CD4-positive, alpha-beta T cell treated with Interleukin-6 at 100 ng/mL for 8 hours (primary cell): ENCODE data around the gene FPR1.
"Not testable (repeated sequence)": the region's sequence is repeated elsewhere in the genome, so short reads cannot be mapped to it uniquely, and the experiment has no call there.

Experiments
- DNase-seq: peaks from one replicate; pipeline ENCODE4 v3.0.0-alpha.2; 2020; ENCODE audit warnings: mixed read lengths, low spot score

FPR1 gene

DNA sequence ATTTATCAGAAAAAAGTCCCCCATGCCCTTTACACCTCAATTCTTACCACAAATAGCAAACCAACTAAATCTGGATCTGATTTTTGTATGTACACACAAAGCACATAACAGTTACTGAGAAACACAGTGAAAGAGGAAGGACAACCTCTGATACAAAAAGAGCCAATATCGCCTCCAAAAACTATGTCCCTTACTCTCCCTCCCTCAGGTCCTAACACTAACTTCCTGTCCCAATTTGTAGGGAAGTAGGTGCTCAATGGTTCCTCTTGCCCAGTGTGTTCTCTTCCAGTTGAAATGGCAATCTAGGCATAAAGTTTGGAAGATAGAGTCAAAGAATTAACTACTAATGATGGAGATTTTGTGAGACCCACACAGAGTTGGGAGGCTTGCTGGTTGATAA lies 27.5 kb upstream of the FPR1 start:
- no peak for DNase-seq

DNA sequence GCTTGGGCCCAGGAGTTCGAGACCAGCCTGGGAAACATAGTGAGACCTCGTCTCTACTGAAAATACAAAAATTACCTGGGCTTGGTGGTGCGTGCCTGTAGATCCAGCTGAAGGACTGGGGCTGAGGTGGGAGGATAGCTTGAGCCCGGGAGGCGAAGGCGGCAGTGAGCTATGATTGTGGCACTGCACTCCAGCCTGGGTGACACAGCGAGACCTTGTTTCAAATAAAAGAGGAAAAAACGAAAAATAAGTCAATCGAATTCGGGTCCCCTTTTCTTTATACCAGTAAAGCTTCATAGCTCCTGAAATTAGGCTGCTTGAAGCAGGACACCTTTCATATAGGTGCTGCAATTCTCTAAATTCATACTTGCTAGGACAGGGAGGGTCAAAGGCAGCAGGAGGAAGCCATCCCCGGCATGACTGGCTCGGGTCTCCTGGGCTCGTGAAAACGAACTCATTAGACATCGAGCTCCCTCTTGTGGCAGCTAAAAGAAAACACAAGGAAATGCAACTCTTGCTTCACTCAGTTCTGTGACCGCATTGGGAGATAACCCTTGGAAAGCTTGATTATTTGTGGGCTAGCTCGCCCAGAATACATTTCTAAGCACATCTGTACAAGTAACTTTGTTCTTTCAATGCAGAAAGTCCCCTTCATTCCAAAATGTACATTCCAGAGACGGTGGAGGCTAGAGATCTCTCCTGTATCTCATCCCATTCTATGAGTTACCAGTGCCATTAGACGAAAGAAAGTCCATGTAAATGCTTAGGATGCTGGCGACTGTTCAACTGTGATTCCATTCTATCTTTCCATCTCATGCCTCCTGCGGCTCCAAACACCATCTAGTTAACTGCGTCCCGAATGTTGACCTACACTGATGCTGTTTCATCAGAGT lies 26.1 kb upstream of the FPR1 start:
- peak; percentile 46 for DNase-seq

DNA sequence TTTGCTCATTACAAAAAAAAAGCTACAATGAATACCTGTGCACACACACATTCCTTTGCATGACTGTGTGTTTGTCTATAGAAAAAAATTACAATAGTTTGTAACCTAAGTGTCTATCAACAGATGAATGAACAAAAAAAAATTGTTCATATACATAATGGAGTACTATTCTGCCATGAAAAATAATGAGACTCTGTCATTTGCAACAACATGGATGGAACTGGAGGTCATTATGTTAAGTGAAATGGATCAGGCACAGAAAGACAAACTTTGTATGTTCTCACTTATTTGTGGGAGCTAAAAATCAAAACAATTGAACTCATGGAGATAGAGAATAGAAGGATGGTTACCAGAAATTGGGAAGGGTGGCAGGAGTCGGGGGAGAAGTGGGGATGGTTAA lies 24.9 kb upstream of the FPR1 start:
- not testable (repeated sequence) for DNase-seq

DNA sequence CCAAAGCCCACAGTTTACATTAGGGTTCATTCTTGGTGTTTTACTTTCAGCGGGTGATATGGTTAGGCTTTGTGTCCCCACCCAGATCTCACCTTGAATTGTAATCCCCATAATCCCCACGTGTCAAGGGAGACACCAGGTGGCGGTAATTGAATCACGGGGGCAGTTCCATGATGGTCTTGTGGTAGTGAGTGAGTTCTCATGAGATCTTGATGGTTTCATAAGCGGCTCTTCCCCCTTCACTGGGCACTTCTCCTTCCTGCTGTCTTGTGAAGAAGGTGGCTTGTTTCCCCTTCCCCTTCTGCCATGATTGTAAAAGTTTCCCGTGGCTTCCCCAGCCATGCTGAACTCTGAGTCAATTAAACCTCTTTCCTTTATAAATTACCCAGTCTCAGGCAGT lies 21.3 kb upstream of the FPR1 start:
- no peak for DNase-seq

DNA sequence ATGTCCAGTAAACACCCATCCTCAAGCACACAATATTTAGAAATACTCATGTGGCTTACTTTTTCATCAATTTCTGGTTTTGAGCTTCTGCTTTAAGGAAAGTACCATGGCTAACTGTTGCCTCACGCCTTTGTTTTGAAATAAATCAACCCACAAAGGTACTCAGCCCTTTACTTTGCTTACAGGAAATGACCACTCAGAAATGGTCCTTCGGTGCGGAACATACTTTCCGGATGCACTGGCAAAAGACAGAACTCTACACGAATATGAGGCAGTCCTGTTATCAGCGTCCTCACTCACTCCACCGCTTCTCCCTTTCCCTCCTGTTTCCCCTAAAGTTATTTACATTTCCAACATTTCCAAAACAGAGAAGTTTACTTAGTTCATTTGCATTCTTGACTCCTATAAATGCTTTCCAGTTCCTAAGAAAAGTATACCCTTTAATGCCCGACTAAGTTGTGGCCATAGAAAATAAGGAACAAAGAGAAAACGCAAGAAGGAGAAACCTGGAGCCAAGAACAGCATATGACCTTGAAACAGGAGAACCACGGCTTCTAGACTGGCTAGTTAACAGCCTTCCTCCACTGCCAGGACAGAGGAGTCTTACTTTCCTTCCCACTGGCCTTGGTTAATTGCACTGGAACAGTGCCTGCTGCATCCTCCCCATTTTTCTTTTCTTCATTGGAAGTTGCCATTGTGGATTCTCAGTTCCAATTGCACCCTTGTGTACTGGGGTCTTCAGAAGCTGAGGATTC lies 19.9 kb upstream of the FPR1 start:
- DNase-seq, result no peak

DNA sequence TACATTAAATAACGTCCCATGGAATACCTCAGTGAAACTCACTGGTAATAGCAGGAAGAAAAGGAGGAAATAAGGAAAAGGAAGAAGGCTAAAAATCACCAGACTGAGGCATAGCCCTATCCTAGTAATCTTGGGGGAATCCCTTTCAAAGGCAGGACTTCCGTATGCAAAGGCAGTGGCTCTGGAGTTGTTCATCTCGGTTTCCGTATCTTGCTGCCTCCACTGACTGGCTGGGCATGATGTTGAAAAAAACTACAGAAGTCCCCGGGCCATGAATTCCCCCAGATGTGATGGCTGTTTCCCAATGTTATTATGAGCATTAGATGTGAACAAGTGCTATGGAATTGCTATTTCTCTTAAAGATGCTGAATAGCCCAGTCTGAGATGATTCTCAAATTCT lies 14.8 kb upstream of the FPR1 start:
- DNase-seq, result no peak

DNA sequence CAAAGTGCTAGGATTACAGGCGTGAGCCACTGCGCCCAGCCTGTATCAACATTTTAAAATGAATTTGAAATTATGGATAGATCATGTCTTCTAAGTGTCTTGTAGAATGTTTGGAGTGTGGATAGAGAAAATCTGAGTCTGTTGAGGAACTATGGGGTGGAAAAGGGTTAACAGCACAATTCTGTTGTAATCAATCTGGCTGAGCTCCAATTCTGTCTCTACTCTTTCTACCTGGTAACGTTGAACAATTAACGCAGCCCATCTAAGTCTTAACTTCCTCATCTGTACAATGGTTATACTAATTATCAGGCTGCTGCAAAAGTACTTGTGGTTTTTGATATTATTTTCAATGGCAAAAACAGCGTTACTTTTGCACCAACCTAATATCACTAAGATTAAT lies 13.4 kb upstream of the FPR1 start:
- DNase-seq, result no peak

DNA sequence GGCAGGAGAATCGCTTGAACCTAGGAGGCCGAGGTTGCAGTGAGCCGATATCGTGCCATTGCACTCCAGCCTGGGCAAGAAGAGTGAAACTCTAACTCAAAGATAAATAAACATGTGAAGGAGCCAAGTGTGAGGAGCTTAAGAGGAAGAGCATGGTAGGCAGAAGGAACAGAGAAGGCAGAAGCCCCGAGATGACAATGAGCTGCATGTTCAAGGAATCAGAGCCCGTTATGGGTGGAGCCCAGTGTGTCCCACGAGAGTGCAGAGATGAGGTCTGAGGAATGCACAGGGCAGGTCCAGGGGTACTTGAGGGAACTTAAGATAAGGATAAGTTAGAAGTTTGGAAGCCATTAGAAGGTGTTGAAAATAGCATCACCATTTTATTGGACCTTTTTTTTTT lies 10.0 kb upstream of the FPR1 start:
- no peak for DNase-seq

DNA sequence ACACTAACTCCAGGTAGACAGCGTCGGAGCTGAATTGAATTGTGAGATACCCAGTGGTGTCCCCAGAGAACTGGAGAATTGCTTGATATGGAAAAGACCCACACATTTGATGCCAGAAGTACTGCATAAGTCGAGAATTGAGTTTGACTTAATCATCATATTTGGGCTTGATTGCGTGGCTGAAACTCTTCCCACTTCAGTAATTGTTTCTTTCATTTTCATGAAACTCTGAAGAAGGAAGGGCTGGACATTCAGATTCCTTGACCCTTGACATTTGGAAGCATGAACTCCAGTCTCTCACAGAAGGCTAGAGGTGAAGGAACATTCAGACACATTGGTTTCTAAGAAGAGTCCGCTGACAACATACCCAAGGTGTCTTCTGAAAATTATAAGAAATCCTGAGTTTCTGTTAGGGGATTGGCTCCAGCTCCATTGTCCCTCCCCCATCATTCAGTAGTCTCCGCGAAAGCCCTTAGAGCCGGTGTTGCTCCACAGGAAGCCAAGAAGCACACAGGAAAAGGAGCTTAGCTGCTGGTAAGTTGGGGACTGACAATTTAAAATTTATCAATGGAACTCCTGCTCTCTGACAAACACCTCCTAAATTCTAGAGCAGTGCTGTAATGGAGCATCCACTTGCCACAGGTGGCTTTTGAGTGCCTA lies 9.1 kb upstream of the FPR1 start, which contains the start of gene FPR2:
Gene FPR2, plus strand, starts transcription at position 484 of the 660 bp plus-strand sequence. CDS start 7,479 bp downstream, outside the sequence.
- DNase-seq, result no peak

DNA sequence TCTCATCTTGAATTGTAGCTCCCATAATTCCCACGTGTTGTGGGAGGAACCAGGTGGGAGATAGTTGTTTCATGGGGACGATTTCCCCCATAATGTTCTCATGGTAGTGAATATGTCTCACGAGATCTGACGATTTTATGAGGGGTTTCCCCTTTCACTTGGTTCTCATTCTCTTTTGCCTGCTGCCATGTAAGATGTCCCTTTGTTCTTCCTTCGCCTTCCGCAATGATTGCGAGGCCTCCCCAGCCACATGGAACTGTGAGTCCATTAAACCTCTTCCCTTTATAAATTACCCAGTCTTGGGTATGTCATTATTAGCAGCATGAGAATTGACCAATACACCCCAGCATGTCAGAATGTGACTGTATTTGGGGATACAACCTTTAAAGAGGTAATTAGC lies 3.9 kb upstream of the FPR1 start:
- DNase-seq, result no peak

DNA sequence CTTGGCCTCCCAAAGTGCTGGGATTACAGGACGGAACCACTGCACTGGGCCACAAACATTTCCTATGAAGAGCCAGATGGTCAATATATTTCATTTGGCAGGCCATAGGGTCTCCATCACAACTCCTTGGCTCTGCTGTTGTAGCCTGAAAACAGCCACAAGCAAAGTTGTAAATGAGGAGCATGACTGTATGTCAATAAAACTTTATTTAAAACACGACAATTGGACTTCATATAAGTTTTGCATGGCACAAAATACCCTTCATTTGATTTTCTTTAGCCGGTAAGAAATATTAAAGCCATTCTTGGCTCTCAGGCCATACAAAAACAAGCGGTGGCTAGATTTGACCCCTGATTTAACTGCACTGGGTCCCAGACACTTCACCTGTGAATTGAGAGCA lies 3.1 kb upstream of the FPR1 start:
- no peak for DNase-seq

DNA sequence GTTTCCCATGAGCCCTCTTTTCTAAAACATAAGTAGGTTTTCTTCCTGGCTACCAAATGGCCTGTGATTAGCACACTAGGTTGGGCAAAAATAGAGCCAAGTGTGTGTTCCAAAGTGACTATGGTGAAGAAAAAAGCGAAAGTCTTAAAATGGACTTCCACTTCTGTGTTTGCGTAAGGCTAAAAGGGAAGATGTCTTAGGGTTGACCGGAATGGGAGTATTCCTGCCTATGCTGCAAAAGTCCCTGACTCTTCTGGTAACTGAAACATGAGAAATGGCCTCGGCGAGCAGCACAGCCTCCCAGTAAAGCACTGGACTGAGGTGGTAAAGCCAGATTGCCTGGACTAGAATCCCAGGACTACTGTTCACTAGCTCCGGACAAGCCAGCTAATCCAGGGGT lies 2.4 kb upstream of the FPR1 start:
- no peak for DNase-seq

DNA sequence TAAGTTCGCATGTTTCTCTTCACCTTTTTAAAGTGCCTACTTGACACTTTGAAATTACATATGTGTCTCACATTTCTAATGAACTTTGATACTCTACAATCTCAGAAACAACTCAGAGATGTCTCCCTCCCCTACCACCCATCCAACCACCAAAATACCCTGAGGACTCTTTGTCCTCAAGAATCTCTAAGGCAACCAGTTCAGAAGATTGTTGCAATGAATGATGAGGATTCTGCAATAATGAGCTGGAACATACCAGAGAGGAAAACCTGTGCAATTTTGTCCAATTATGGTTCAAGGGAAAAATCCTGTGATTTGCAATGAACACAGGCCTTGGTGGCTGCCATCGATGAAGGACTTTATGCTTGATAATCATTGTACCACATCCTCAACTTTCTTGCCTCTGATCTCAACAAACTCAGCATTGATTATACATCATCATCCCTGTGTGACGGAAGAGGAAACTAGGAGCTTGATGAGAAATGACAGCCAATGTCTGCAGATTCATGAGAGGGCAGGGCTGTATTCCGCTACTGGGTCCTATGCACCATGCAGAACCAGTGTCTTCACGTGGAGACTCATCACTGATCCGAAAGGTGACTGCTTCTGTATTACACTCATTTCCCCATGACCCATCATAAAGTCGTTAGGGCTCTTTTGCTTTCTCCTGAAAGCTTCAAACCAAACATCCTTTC lies 1.1 kb downstream of the FPR1 start:
- DNase-seq, result no peak

DNA sequence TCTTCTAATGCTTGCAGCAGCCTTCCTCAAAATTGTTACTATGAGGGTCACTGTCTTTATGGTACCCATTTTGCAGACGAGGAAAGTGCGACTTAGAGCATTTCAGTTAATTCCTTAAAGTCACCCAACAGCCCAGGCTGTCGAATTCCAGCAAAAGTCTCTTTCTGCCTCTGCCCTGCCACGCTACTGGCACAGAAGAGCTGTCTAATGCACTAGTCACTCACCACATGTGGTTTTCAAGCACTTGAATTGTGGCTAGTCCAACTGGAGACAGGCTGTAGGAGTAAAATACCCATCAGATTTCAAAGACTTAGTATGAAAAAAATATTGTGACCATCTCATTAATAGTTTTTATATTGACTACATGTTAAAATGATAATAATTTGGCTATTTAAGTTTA lies 1.7 kb downstream of the FPR1 start:
- no peak for DNase-seq

DNA sequence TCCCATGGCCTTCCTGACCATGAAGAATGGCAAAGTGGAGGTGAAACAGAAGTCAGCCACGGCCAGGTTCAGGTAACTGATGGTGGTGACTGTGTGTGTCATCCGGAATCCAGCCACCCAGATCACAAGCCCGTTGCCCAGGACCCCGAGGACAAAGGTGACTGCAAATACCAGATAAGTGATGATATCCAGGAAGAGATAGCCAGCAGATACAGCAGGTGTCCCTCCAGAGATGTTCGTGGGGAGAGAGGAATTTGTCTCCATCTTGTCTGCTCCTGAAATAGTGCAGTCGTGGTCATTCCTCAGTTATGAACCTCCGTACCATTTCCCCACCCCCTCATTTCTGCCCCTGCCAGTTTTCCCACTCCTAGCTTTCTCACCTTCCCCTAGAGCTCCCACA lies 4.9 kb downstream of the FPR1 start:
- no peak for DNase-seq

DNA sequence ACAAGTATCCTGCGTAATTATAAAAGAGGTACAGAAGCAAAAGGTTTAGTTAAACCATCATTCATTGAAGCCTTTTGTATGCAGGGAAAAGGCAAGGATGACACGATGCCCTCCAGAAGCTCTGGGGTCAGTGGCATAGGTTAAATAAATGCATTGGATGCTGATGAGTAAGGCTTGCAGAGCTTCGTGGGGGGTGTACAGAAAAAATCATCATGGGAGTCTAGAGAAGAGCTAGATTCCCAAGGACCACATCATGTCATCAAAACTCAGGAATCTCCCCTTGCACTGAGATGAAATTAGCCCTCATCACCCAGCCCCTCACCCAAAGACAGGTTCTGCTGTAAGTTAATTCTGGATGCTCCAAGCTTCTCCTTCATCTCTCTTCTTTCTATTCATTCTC lies 8.3 kb downstream of the FPR1 start:
- DNase-seq, result no peak

DNA sequence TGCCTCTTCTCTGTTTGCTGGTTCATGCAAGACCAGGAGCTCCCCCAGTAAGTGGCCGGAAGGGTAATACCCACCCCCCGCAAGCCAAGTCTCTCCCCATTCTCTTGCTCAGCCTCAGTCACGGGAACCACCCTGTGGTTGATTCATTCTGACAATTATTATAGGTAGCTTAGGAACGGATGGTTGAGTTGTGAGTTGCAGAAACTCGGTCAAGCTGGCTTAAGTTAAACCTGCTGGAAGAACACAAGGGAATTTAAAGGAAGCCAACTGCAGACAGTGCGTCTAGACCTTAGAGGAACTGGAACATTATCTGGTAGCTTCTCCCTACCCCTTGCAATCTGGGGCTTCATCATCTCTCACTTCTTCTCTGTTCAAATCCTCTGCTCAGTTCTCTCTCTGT lies 8.9 kb downstream of the FPR1 start:
- DNase-seq, result no peak

DNA sequence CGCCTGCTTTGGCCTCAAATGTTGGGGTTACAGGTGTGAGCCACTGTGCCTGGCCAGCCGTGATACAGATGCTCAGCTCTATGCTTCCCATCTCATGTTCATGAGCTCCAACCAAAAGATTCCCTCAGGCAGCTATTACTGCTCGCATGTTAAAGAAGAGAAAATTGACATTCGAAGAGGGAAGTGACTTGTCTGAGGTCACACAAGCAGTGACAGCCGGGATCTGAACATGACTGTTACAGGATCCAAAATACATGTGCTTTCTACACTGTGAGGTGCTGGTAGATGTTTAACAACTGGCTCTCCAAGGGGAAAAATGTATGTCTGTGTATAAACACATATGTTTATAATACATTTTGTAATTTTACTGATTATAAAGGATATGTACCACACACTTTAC lies 11.3 kb downstream of the FPR1 start:
- no peak for DNase-seq

DNA sequence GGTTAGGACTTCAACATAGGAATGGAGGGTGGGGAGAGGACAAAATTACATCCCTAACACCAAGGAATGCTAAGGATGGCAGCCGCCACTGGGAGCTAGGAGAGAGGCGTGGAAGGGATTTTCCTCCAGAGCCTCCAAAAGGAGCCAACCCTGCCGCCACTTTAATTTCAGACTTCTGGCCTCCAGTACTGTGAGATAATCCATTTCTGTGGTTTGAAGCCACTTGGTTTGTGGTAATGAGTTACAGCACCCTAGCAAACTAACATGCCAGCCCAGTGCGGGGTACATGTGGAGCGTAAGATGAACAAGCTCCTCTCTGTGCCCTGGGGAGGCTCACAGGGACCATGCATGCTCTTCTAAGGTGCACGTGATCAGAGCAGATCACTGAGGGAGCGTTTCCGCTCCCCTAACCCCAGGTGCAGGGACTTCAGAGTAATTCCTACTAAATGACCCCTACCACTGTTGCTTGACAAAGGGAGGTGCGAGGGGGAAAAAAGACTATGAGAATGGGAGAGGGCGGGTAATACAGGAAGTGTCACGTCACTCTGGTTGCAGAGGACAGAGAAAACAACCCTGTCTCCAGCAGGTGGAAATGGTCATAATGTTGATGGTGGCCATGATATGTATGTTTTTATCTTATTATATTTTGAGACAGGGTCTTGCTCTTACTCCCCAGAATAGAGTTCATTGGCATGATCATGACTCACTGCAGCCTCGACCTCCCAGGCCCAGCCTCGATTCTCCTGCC lies 12.0 kb downstream of the FPR1 start:
- DNase-seq, result no peak

DNA sequence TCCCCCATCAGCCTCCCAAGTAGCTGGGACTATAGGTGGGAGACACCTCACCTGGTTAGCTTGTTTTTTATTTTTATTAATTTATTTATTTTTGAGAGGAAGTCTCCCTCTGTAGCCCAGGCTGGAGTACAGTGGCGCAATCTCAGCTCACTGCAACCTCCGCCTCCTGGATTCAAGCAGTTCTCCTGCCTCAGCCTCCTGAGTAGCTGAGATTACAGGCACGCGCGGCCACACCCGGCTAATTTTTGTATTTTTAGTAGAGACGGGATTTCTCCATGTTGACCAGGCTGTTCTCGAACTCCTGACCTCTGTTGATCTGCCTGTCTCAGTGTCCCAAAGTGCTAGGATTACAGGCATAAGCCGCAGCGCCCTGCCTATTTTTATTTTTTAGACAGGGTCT lies 13.2 kb downstream of the FPR1 start:
- not testable (repeated sequence) for DNase-seq

DNA sequence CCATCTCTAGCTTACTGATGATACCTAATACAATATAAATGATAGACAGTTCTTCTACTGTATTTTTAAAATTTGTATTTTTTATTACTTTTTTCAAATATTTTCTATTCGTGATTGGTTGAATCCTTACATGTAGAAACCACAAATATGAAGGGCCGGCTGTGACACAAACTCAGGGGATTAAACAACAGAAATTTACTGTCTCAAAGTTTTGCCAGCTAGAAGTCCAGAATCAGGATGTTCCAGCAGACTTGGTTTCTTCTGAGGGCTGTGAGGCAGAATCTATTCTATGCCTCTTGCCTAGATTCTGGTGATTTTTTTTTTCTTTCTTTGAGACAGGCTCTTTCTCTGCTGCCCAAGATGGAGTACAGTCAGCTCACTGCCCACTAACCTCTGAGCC lies 13.8 kb downstream of the FPR1 start:
- no peak for DNase-seq

DNA sequence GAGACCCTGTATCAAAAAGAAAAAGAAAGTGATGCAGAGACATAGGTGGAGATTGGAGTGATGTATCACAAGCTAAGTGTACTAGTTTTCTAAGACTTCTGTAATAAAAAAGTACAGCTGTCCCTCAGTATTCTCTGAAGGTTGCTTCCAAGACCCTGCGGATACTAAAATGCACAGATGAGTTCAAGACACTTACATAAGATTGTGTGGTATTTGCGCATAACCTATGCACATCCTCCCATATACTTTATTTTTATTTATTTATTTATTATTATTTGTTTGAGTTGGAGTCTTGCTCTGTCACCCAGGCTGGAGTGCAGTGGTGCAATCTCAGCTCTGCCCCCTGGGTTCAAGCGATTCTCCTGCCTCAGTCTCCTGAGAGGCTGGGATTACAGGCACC lies 14.3 kb downstream of the FPR1 start:
- no peak for DNase-seq
